ENCODE data around the gene MARCHF6.
"Not testable (repeated sequence)": the region's sequence is repeated elsewhere in the genome, so short reads cannot be mapped to it uniquely, and the experiment has no call there.

MARCHF6 gene

DNA sequence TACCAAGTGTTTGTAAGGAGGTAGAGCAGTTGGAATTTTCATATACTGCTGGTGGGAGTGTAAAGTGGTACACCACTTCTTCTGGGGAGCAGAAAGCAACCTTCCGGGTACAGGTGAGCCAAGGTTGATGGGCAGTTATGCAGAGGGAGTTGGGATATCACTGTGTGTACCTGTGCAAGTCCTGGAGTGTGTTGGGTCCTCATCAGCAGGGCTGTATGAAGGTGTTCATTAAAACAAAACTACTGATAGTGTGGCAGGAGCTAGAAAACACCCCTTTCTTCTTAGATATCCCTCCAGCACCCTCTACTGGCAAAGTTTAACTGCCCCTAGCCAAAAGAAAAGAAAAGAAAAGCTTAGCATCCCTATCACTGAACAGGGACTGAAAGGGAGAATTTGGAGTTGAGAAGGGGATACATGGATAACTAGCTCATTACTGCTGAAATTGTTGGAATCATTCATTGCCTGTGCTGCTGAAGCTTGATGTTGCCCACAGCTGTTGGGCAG is 10.7 kb downstream of the MARCHF6 start:
- TF ChIP-seq CTCF (IDR thresholded peaks at IDR 0.05) = no peak

GRCh38 chr5:10365782-10366181 is 12.3 kb downstream of the MARCHF6 start:
- no peak overlapping the region for H3K27ac ChIP-seq

More for the DNA sequence above, 10.7 kb downstream of the MARCHF6 start:
- DNase-seq (ENCODE audit: low spot score) = no peak
- no peak overlapping the region for H3K27ac ChIP-seq
- no peak overlapping the region for H3K4me3 ChIP-seq

DNA sequence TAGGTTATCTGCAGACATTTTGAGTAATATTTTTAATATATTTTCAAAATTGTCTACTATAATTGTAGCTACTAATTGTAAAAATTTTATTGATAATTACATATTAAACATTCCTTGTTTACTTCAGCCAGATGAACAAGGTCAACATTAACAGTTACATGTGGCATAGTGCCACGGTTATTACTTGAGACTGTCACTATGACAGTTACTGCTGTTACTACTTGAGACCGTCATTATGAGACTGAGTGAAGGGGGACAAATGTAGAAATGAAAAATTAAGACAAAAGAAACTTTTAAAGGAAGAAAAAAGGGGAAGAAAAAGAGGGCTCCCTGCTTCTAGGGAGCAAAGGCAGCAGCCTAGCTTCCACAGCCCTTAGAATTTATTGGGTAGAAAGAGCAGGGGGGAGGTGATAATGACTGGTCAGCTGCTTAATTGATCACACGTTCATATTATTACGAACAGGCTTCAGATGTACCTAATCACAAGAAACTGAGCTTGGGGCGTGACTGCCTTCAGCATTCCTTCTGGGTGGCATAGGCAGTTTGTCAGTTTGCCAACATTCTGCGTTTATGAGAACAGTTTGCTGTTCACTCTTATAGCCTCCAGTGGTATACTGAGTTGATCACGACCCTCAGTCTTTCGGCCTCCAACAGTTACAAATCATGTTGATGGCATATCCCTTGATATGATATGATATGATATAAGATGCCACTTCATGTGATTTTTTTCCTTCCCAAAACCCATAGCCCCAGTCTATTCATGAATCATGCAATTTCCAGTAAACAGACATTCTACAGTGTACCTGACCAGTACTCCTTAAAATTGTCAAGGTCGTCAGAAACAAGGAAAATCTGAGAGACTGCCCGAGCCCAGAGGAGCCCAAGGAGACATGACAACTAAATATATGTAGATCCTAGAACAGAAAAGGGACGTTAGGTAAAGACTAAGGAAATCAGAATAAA is 13.1 kb downstream of the MARCHF6 start:
- DNase-seq (ENCODE audit: low spot score) = no peak
- peak overlapping the region; percentile 4 for H3K4me3 ChIP-seq
- no peak for TF ChIP-seq CTCF (IDR thresholded peaks at IDR 0.05)
- peak overlapping the region in 1 of 2 donors; percentile 3 for H3K27ac ChIP-seq

More at GRCh38 chr5:10365782-10366181, 12.3 kb downstream of the MARCHF6 start:
- no peak overlapping the region for H3K4me3 ChIP-seq
- DNase-seq (ENCODE audit: low spot score) = no peak
- TF ChIP-seq CTCF (IDR thresholded peaks at IDR 0.05) = no peak

DNA sequence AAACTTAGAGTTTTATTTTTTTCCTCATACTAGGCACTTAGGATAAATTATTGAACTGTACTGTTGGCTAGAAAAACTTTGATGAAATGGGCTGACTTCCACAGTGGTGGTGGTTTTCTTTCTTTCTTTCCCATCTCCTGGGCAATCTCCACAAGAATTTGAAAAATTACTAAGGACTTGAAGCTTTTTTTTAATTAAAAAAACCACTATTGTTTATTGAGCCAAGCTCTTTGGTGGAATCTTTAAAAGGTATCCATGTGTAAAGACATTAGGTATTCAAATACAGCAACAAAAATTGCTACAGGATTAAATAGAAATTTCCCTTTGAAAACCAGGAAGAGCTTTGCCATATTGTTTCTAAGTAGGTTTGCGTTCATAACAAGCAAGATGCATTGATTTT is 14.1 kb downstream of the MARCHF6 start:
- no peak for TF ChIP-seq CTCF (IDR thresholded peaks at IDR 0.05)
- no peak for DNase-seq (ENCODE audit: low spot score)
- H3K27ac ChIP-seq = no peak overlapping the region
- H3K4me3 ChIP-seq = no peak overlapping the region

GRCh38 chr5:10370931-10371330 is 17.4 kb downstream of the MARCHF6 start:
- DNase-seq (ENCODE audit: low spot score) = no peak
- H3K27ac ChIP-seq = no peak overlapping the region
- H3K4me3 ChIP-seq = no peak overlapping the region
- TF ChIP-seq CTCF (IDR thresholded peaks at IDR 0.05) = no peak

DNA sequence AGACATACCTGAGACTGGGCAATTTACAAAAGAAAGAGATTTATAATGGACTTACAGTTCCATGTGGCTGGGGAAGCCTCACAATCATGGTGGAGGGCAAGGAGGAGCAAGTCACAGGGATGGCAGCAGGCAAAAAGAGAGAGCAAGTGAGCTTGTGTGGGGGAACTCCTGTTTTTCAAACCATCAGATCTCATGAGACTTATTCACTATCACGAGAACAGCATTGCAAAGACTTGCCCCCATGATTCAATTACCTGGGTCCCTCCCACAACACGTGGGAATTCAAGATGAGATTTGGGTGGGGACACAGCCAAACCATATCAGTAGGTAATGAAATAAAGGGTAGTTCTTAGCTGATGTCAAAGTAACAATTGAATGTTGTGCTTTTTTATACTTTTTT is 17.9 kb downstream of the MARCHF6 start:
- DNase-seq (ENCODE audit: low spot score); H3K4me3 ChIP-seq; H3K27ac ChIP-seq: not testable (repeated sequence)

DNA sequence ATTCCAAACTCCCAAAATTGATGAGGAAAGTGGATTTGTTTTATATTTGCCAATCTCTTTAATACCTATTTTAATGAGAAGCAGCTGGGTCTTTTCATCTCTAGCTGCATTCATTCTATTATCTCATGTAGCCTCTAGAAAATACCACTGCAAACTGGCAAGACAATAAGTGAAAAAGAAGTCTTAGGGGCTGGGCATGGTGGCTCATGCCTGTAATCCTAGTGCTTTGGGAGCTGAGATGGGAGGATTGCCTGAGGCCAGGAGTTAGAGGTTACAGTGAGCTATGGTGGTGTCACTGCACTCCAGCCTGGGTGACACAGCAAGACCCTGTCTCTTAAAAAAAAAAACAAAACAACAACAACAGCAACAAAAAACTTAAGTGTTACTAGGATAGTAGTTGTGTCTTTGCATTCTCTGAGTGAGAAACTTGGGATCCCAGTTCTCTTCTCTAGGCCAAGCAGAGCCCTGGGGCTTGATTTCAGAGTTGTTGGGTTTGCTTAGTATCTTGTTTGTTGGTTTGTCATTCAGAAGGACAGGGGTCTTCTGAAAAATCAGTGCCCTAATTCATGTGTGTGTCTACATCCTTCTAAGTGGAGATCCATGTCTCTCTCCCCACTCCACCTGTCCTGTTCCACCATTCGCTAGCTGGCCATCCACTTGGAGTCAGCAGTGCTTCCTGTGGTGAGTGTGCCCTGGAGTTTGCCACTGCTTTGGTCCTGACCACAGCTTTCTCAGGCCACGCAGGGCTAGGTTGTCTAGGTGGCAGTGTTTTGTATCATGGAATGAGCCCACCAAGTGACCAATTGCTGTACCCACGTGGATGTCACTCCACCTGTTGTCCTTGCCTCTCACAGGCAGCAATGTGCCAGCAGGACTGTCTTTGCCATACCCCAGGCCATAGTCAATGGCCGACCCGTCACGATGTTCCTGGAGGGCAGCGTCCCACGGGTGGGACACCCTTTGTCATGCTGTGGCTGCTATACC is 19.5 kb downstream of the MARCHF6 start:
- TF ChIP-seq CTCF (IDR thresholded peaks at IDR 0.05) = no peak
- H3K4me3 ChIP-seq = peak overlapping the region; percentile 23
- no peak overlapping the region for H3K27ac ChIP-seq
- DNase-seq (ENCODE audit: low spot score) = no peak

Data from coronary artery (tissue), 2 donors.